ENCODE data around the gene PDILT.

PDILT gene

DNA sequence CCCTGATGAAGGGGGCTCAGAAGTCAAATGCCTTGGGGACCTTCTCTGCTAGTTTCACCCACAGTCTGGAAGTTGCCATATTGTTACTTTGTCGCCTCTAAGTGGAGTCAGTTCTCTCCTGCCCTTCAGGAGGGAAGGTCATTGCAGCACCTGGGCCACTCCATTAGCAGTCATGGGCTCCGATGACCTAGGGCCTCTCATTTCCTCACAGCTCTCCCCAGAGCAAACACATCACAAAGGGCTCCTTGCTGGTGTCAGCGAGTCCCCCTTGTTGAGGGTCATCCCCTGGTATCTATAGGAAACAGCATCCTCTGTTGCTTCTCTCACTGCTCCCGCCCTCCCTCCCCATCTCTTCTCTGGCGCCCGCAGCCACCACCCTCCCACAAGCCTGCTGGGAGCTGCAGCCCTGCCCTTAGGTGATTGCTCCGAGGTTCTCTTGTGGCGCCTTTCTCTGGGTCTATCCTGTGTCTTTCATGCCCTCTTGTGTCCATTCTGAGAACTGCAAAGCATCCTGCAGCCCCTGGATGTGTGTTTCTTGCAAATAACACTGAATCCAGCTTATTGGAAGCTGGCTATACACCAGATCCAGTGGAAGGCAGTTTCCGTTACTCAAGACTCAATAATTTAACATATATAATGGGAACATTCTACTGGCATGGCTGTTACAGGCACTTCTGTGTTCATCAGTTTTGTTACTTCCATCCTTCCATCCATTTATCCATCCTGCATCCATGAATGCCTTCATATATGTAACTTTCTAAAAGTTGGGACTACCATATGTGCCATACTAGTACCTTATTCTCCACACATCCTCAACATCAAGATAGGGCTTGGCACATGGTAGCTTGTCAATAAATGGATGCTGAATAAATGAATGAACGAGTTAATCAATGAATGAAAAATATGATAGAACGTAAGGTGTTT is 21.2 kb downstream of the PDILT start:
- DNase-seq (ENCODE audit: low read depth): peak; percentile 19
- TF ChIP-seq, protein P1, sequence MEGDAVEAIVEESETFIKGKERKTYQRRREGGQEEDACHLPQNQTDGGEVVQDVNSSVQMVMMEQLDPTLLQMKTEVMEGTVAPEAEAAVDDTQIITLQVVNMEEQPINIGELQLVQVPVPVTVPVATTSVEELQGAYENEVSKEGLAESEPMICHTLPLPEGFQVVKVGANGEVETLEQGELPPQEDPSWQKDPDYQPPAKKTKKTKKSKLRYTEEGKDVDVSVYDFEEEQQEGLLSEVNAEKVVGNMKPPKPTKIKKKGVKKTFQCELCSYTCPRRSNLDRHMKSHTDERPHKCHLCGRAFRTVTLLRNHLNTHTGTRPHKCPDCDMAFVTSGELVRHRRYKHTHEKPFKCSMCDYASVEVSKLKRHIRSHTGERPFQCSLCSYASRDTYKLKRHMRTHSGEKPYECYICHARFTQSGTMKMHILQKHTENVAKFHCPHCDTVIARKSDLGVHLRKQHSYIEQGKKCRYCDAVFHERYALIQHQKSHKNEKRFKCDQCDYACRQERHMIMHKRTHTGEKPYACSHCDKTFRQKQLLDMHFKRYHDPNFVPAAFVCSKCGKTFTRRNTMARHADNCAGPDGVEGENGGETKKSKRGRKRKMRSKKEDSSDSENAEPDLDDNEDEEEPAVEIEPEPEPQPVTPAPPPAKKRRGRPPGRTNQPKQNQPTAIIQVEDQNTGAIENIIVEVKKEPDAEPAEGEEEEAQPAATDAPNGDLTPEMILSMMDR (IDR thresholded peaks at IDR 0.05; ENCODE audit: low read depth, low read length, missing control alignments): peak; percentile 87
- H3K4me3 ChIP-seq (ENCODE audit: low read depth, low read length): no peak overlapping the region

DNA sequence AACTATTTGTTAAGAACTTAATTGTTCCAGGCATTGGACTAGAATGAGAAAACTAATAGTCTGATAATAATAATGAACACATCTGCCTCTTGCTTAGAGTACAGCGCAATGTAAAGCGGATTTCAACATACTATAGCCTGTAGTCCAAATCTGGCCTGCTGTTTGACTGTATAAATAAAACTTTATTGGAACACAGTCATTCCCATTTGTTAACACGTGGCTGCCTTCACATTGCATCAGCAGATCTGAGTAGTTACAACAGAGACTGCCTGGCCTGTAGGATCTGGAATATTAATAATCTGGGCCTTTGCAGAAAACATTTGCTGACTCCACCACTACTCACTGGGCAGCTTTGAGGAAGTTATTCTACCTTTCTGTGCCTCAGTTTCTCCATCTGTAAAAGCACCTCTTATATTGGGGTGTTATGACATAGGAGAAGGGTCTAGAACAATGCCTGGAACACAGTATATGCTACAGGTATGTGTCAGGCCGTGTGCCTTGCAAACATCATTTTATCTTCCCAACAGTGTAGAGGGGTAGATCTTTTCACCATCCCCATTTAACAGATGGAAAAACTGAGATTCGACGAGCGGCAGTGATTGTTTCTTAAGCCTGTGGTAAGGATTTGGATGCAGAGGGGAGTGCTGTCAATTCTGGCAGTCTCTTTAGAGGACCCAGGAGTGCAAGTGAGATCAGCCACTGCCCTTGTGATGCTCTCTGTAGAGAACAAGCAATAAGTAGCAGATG is 22.2 kb downstream of the PDILT start:
- TF ChIP-seq, protein P1 (IDR thresholded peaks at IDR 0.05; ENCODE audit: low read depth, low read length, missing control alignments): no peak
- no peak for DNase-seq (ENCODE audit: low read depth)
- H3K4me3 ChIP-seq (ENCODE audit: low read depth, low read length): no peak overlapping the region

DNA sequence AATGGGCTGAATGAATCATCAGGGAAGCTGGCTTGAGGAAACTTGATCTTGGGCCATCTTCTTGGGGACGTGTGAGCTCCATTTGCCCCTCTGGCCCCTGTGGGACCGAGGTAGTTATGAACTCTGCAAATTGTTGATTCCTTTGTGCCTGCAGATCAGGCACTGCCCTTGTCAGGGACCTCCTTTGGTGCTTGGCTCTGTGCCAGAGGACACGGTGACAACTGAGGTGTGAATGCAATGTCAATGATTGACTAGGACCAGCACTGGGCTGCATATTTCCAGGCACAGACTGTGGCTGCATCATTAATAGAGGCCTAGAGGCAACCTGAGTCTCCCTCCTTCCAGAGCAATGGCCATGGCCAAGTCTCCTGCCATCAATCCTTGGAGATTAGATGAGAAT is 23.8 kb downstream of the PDILT start:
- no peak for DNase-seq (ENCODE audit: low read depth)
- H3K4me3 ChIP-seq (ENCODE audit: low read depth, low read length): no peak overlapping the region
- TF ChIP-seq, protein P1 (IDR thresholded peaks at IDR 0.05; ENCODE audit: low read depth, low read length, missing control alignments): no peak

DNA sequence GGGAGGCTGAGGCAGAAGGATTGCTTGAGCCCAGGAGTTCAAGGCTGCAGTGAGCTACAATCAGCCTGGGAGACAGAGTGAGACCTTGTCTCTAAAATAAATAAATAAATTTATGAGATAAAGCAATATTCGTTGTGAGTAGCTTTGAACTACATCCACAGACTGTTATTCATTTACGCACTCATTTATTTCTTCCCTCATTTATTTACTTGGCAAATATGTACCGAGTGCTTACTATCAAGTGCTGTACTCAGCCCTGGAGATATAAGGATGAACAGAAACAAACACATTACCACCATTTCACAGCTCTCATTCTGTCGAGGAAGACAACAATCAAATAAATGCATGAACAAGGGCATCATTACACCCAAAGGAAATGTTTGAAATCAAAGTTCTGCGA is 27.4 kb downstream of the PDILT start:
- H3K4me3 ChIP-seq (ENCODE audit: low read depth, low read length): no peak overlapping the region
- DNase-seq (ENCODE audit: low read depth): no peak
- TF ChIP-seq, protein P1 (IDR thresholded peaks at IDR 0.05; ENCODE audit: low read depth, low read length, missing control alignments): no peak

DNA sequence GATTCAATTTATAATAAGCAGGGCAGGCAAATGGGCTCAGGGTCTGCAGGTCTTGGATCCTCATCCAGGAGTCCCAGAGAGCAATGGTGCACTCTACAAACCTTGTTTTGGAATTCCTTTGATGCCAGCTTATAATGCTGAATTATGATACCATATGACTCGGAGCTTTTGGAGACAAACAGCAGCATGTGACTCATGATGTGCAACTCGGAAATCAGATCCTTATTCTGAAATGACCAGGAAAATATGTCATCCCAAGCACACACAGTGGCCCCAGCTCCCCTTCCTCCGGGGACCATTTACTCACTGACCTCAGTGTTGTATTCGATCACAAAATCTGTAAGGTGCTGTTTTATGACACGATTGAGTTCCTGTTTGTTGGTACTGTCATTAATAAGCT is 31.8 kb downstream of the PDILT start:
- no peak for DNase-seq (ENCODE audit: low read depth)
- H3K4me3 ChIP-seq (ENCODE audit: low read depth, low read length): no peak overlapping the region
- TF ChIP-seq, protein P1 (IDR thresholded peaks at IDR 0.05; ENCODE audit: low read depth, low read length, missing control alignments): no peak

DNA sequence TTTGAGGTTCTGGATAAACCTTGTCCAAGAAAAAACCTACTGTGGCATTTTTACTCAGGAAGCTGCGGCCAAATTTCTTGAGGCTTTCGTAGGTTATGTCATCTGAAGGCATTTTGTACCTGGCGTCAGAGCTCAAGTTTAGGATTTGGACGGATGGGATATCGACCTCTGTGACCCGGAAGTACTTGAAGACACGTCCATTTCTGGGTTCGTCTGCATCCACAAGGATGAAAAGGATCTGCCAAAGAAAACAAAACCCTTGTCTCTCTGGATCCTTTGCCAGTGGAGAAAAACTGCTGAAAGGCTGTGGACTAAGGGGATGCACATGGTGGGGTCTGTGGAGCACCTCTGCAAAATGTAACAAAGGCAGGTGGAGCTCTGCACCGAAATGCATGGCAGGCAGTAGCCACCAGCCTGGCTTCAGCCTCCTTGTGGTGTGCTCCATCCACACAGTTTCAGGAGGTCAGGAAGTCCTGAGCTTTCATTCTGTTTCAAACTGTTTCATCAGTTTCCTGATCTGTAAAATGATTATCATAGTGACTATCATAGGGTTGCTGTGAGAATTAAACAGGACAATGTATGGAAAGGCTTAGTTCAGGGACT is 35.0 kb downstream of the PDILT start:
- no peak for DNase-seq (ENCODE audit: low read depth)
- TF ChIP-seq, protein P1 (IDR thresholded peaks at IDR 0.05; ENCODE audit: low read depth, low read length, missing control alignments): no peak
- H3K4me3 ChIP-seq (ENCODE audit: low read depth, low read length): no peak overlapping the region
